HG03521 (cell line): Measurements from ENCODE around the gene CLASRP.

Experiments used
- ATAC-seq: cut with Tn5 transposase; IDR thresholded peaks from one replicate; pipeline ENCODE4 v1.9.1; 2021; ENCODE audit warnings: mild to moderate bottlenecking, moderate library complexity; ENCODE audit not compliant: unreplicated experiment

CLASRP gene

GRCh38 chr19:45019187-45019586 lies 19.7 kb upstream of the CLASRP start:
- no peak for ATAC-seq

GRCh38 chr19:45020071-45020470 lies 18.8 kb upstream of the CLASRP start:
- no peak for ATAC-seq

GRCh38 chr19:45021971-45022370 lies 16.9 kb upstream of the CLASRP start:
- ATAC-seq: no peak

- ATAC-seq: no peak
Measured at GRCh38 chr19:45023048-45023447, 15.8 kb upstream of the CLASRP start.

GRCh38 chr19:45025264-45025663 lies 13.6 kb upstream of the CLASRP start:
- ATAC-seq: no peak

- no peak for ATAC-seq
Measured at GRCh38 chr19:45027371-45027770, 11.5 kb upstream of the CLASRP start.

- ATAC-seq: no peak
Measured at GRCh38 chr19:45030825-45031224, 8.0 kb upstream of the CLASRP start.

GRCh38 chr19:45032421-45032820 lies 6.4 kb upstream of the CLASRP start:
- no peak for ATAC-seq

GRCh38 chr19:45035755-45036154 lies 3.1 kb upstream of the CLASRP start:
- no peak for ATAC-seq

GRCh38 chr19:45037393-45038169 lies 1.3 kb upstream of the CLASRP start:
- ATAC-seq: no peak

GRCh38 chr19:45040059-45040771 lies 1.4 kb downstream of the CLASRP start:
- no peak for ATAC-seq

GRCh38 chr19:45041125-45041524 lies 2.3 kb downstream of the CLASRP start:
- no peak for ATAC-seq

- no peak for ATAC-seq
Measured at GRCh38 chr19:45045671-45046353, 7.0 kb downstream of the CLASRP start.

- ATAC-seq: no peak
Measured at GRCh38 chr19:45046355-45046754, 7.5 kb downstream of the CLASRP start.

GRCh38 chr19:45047188-45047797 lies 8.4 kb downstream of the CLASRP start:
- ATAC-seq: no peak

GRCh38 chr19:45049073-45049736 lies 10.4 kb downstream of the CLASRP start:
- no peak for ATAC-seq

GRCh38 chr19:45050036-45050435 lies 11.2 kb downstream of the CLASRP start:
- ATAC-seq: no peak

- ATAC-seq: no peak
Measured at GRCh38 chr19:45051929-45052579, 13.2 kb downstream of the CLASRP start.

- no peak for ATAC-seq
Measured at GRCh38 chr19:45056831-45057230, 18.0 kb downstream of the CLASRP start.

GRCh38 chr19:45057444-45057843 lies 18.6 kb downstream of the CLASRP start:
- no peak for ATAC-seq
